GM18867 (cell line): Measurements from ENCODE around the gene PICK1.
A peak's percentile ranks its signal among the peaks of the same experiment; 100 is the strongest.

Experiments used
- ATAC-seq: cut with Tn5 transposase; IDR thresholded peaks from one replicate; pipeline ENCODE4 v1.9.1; 2021; ENCODE audit warnings: mild to moderate bottlenecking, moderate library complexity; ENCODE audit not compliant: unreplicated experiment

Gene PICK1

GRCh38 chr22:38056969-38057891 is at the start of gene PICK1:
PICK1 (plus strand) TSS chr22:38057404; CDS start chr22:38057810, 406 bp downstream.
- peak; percentile 53 for ATAC-seq

GRCh38 chr22:38009000-38009806 is 48.0 kb upstream of the PICK1 start:
- ATAC-seq = no peak

- no peak for ATAC-seq
These were observed 44.6 kb upstream of the PICK1 start for GRCh38 chr22:38012604-38013072.

GRCh38 chr22:38014083-38014482 is 43.1 kb upstream of the PICK1 start:
- no peak for ATAC-seq

GRCh38 chr22:38016182-38017151 is 40.7 kb upstream of the PICK1 start:
- ATAC-seq = no peak

- no peak for ATAC-seq
These were observed 39.8 kb upstream of the PICK1 start for GRCh38 chr22:38017272-38017920.

- no peak for ATAC-seq
These were observed 39.0 kb upstream of the PICK1 start for GRCh38 chr22:38017939-38018885.

- no peak for ATAC-seq
These were observed 38.0 kb upstream of the PICK1 start for GRCh38 chr22:38018938-38019827.

- ATAC-seq = no peak
These were observed 36.0 kb upstream of the PICK1 start for GRCh38 chr22:38021206-38021605.

- ATAC-seq = no peak
These were observed 34.2 kb upstream of the PICK1 start for GRCh38 chr22:38023045-38023444.

- ATAC-seq = no peak
These were observed 31.7 kb upstream of the PICK1 start for GRCh38 chr22:38025514-38025913.

GRCh38 chr22:38026130-38027111 is 30.8 kb upstream of the PICK1 start:
- ATAC-seq = no peak

GRCh38 chr22:38027487-38027886 is 29.7 kb upstream of the PICK1 start:
- no peak for ATAC-seq

GRCh38 chr22:38028344-38029130 is 28.7 kb upstream of the PICK1 start:
- no peak for ATAC-seq

- ATAC-seq = no peak
These were observed 27.8 kb upstream of the PICK1 start for GRCh38 chr22:38029370-38029769.

GRCh38 chr22:38029901-38030300 is 27.3 kb upstream of the PICK1 start:
- ATAC-seq = no peak
